ENCODE measurements around the gene ENTPD6.

- no peak for TF ChIP-seq EP300 (IDR thresholded peaks at IDR 0.05)
- no peak for TF ChIP-seq CTCF (IDR thresholded peaks at IDR 0.05)
These were observed 4.5 kb upstream of the ENTPD6 start for GRCh38 chr20:25191051-25191450.
